Adrenal gland (tissue), 12 donors: ENCODE measurements around the gene SLIT3. TPM values are rescaled to one million over a fixed set of nuclear protein-coding genes. Genes with fewer than 3 reads are reported as not detected.
A peak's percentile ranks its signal among the peaks of the same experiment; 100 is the strongest.

ENCODE experiments used
- DNase-seq, 7 donors: peaks; one replicate each; pipeline ENCODE4 v3.0.0-alpha.2; 2019 to 2020
- H3K27ac ChIP-seq, 5 donors: fragments of 200-600 bp; sonication (generic) in 4 of 5; 1 replicate in 3 of 5; 2 replicates in 2 of 5; pipeline versions ENCODE4 v1.5.1 to v1.8.0; 2016 to 2020; ENCODE audit warnings: mild to moderate bottlenecking in 1 of 5
- H3K27me3 ChIP-seq: fragments of 200-600 bp; 2 replicates; pipeline ENCODE4 v1.8.0; 2021
- H3K36me3 ChIP-seq, 2 donors: fragments of 200-600 bp; replicated peaks in 1 of 2; 1 replicate in 1 of 2; 2 replicates in 1 of 2; pipeline versions ENCODE4 v1.5.1 to v1.8.0; 2018 to 2022
- H3K4me1 ChIP-seq, 2 donors: fragments of 200-600 bp; replicated peaks in 1 of 2; 1 replicate in 1 of 2; 2 replicates in 1 of 2; pipeline versions ENCODE4 v1.5.1 to v1.8.0; 2018 to 2021
- H3K4me3 ChIP-seq, 4 donors: fragments of 200-600 bp; sonication (generic) in 3 of 4; one replicate each; pipeline ENCODE4 v1.5.1; 2016 to 2018
- H3K9me3 ChIP-seq, 3 donors: fragments of 200-600 bp; sonication (generic) in 1 of 3; replicated peaks in 1 of 3; 1 replicate in 2 of 3; 2 replicates in 1 of 3; pipeline versions ENCODE4 v1.5.1 to v1.8.0; 2016 to 2021
- CTCF ChIP-seq, 6 experiments: fragments of 450-650 bp in 4 of 6; fragments of 200-600 bp in 2 of 6; sonication (generic) in 1 of 6; IDR thresholded peaks; 1 replicate in 5 of 6; 2 replicates in 1 of 6; pipeline versions ENCODE4 v1.5.1 to v1.8.0; 2016 to 2021; ENCODE audit warnings: antibody characterized with exemption in 6 of 6, mild to moderate bottlenecking in 2 of 6, moderate library complexity in 1 of 6
- POLR2A ChIP-seq, 2 donors: fragments of 450-650 bp; IDR thresholded peaks; one replicate each; pipeline ENCODE4 v1.6.1; 2017; ENCODE audit warnings: antibody characterized with exemption in 2 of 2, mild to moderate bottlenecking in 2 of 2, moderate library complexity in 1 of 2
- WGBS, 4 donors: extraction: QIAGEN DNeasy Blood & Tissue Kit in 2 of 4; methylation state at CpG; one replicate each; pipeline versions ENCODE4 v1.1.5 to v1.1.7; 2013 to 2017; 5-methylcytosine and 5-hydroxymethylcytosine counted together
- intact Hi-C, 2 donors: fragments of 100-400 bp; cut with DNase I; formaldehyde crosslinking; loops; one replicate each; pipeline versions ENCODE4 v1.14.1 to v1.15.0; 2022 to 2023
- polyA plus RNA-seq, 3 donors: library from polyadenylated mRNA; stranded (reverse); fragments of 200-250 nt in 2 of 3; fragments of 350-450 nt in 1 of 3; fragmentation: Illumina TruSeq in 1 of 3; extraction: RNeasy Lipid Tissue Mini Kit (QIAGEN cat#74804) in 1 of 3; gene quantifications; one replicate each; pipeline ENCODE4 v1.2.3, GENCODE V29; 2013 to 2014
- total RNA-seq, 9 donors: library from RNA; depleted of rRNA in 4 of 9; stranded (reverse); fragments of >200 nt in 4 of 9; fragments of 120-200 nt in 1 of 9; fragmentation: NEBNext Ultra II Directional in 1 of 9; extraction: Animal tissue kit (Norgen Biotek cat#: 25700) in 1 of 9; gene quantifications; one replicate each; pipeline versions ENCODE4 v1.1.0 to v1.2.4, GENCODE V29; 2013 to 2023
- donor health status: healthy with polysubstance abuse.
- donor health status: Bipolar disorder and iron deficiency.
- donor health status: DM: yes; HTN: yes; CAD: no.
- donor health status: DM: no; HTN: no; CAD: no.
- donor health status: DM: no; HTN: no; CAD: no.
- donor health status: DM: yes; HTN: yes; CAD: no.

The SLIT3 gene
- total and polyA plus RNA-seq, 12 donors, result 10.0 to 94.1 (median 32.8) TPM

- WGBS, 4 donors, result 67 to 82% (median 77%) methylated on average over 1 of the region's 1 CpG
- Histone ChIP-seq H3K27me3 (no peaks in the 10 kb centered on the region), H3K36me3 (no peaks in the 10 kb centered on the region), H3K9me3 (no peaks in the 10 kb centered on the region), H3K4me1 (no peaks in the 10 kb centered on the region), H3K4me3 (no peak overlapping the region), H3K27ac (no peak overlapping the region)
- intact Hi-C loops, result no loop called here
- TF ChIP-seq CTCF (IDR thresholded peaks at IDR 0.05) (no peak), POLR2A (IDR thresholded peaks at IDR 0.05) (no peak)
- no peak for DNase-seq
Measured at GRCh38 chr5:169095976-169096375, 205.0 kb downstream of the SLIT3 start.

- Histone ChIP-seq H3K27me3 (no peaks in the 10 kb centered on the region), H3K36me3 (no peaks in the 10 kb centered on the region), H3K9me3 (no peaks in the 10 kb centered on the region), H3K4me1 (no peaks in the 10 kb centered on the region), H3K27ac (no peak overlapping the region), H3K4me3 (no peak overlapping the region)
- no peak for DNase-seq
- intact Hi-C loops, result no loop called here
- TF ChIP-seq CTCF (IDR thresholded peaks at IDR 0.05) (no peak), POLR2A (IDR thresholded peaks at IDR 0.05) (no peak)
- 77 to 90% (median 84%) methylated on average over 4 of the region's 4 CpGs for WGBS, 4 donors
Measured at GRCh38 chr5:169095410-169095960, 205.5 kb downstream of the SLIT3 start.

GRCh38 chr5:169094586-169095409, 206.1 kb downstream of the SLIT3 start:
- H3K36me3 ChIP-seq, result no peaks in the 10 kb centered on the region
- no peak for TF ChIP-seq CTCF (IDR thresholded peaks at IDR 0.05)
- no peak for TF ChIP-seq POLR2A (IDR thresholded peaks at IDR 0.05)
- no peak overlapping the region for H3K27ac ChIP-seq
- 63 to 68% (median 66%) methylated on average over 7 of the region's 7 CpGs for WGBS, 4 donors
- intact Hi-C loops, result no loop called here
- H3K9me3 ChIP-seq, result no peaks in the 10 kb centered on the region
- H3K4me3 ChIP-seq, result no peak overlapping the region
- peak in 2 of 7 donors; percentile 17 to 24 for DNase-seq
- H3K4me1 ChIP-seq, result no peaks in the 10 kb centered on the region
- no peaks in the 10 kb centered on the region for H3K27me3 ChIP-seq

GRCh38 chr5:169091396-169091980, 209.5 kb downstream of the SLIT3 start:
- H3K27ac ChIP-seq, result no peak overlapping the region
- peak in 4 of 7 donors; percentile 7 to 34 (median 17) for DNase-seq
- intact Hi-C loops, result no loop called here
- TF ChIP-seq POLR2A (IDR thresholded peaks at IDR 0.05) (no peak), CTCF (IDR thresholded peaks at IDR 0.05) (no peak)
- H3K4me1 ChIP-seq, result no peaks in the 10 kb centered on the region
- no peaks in the 10 kb centered on the region for H3K9me3 ChIP-seq
- 62 to 74% (median 63%) methylated on average over 7 to 9 of the region's 9 CpGs for WGBS, 4 donors
- no peaks in the 10 kb centered on the region for H3K36me3 ChIP-seq
- H3K4me3 ChIP-seq, result no peak overlapping the region
- H3K27me3 ChIP-seq, result no peaks in the 10 kb centered on the region
